DND-41 (cell line): ENCODE measurements around the gene MPO.

Experiments used
- ATAC-seq: fragments of 200-7000 bp; cut with Tn5 transposase; 3 replicates; pipeline ENCODE4 v1.9.1; 2021; ENCODE audit warnings: low read depth; ENCODE audit not compliant: insufficient read depth
- DNase-seq: peaks from one replicate; pipeline ENCODE4 v3.0.0-alpha.2; 2020
- H2AFZ ChIP-seq: 2 replicates; pipeline ENCODE4 v1.6.0; 2012; ENCODE audit warnings: low read depth, low read length
- H3K27ac ChIP-seq: 2 replicates; pipeline ENCODE4 v1.5.1; 2012; ENCODE audit warnings: low read length, inconsistent platforms
- H3K27me3 ChIP-seq: fragments of 200-600 bp; sonication (generic); 2 replicates; pipeline ENCODE4 v1.6.0; 2012; ENCODE audit warnings: low read length, mild to moderate bottlenecking, inconsistent platforms; ENCODE audit not compliant: insufficient read depth, poor library complexity
- H3K36me3 ChIP-seq: 2 replicates; pipeline ENCODE4 v1.5.1; 2012; ENCODE audit warnings: low read length, inconsistent platforms; ENCODE audit not compliant: insufficient read depth
- H3K4me1 ChIP-seq: 2 replicates; pipeline ENCODE4 v1.5.1; 2012; ENCODE audit warnings: mild to moderate bottlenecking, low read length; ENCODE audit not compliant: insufficient read depth
- H3K4me2 ChIP-seq: 2 replicates; pipeline ENCODE4 v1.6.0; 2012; ENCODE audit warnings: mild to moderate bottlenecking, moderate library complexity, low read length, inconsistent platforms; ENCODE audit not compliant: insufficient read depth
- H3K4me3 ChIP-seq, 2 experiments: fragments of 200-600 bp in 1 of 2; shearing (Covaris generic) in 1 of 2; 2 replicates each; pipeline ENCODE4 v1.5.1; 2012 to 2016; ENCODE audit warnings: inconsistent platforms in 2 of 2, low read length in 2 of 2, mild to moderate bottlenecking in 2 of 2, low read depth in 1 of 2, moderate library complexity in 1 of 2
- H3K79me2 ChIP-seq: 2 replicates; pipeline ENCODE4 v1.6.0; 2012; ENCODE audit warnings: low read length, inconsistent platforms; ENCODE audit not compliant: insufficient read depth
- H3K9ac ChIP-seq: 2 replicates; pipeline ENCODE4 v1.6.0; 2012; ENCODE audit warnings: low read depth, mild to moderate bottlenecking, inconsistent platforms, low read length, moderate library complexity
- H3K9me3 ChIP-seq: 2 replicates; pipeline ENCODE4 v1.5.1; 2012; ENCODE audit warnings: low read length, moderate library complexity, mild to moderate bottlenecking, inconsistent platforms; ENCODE audit not compliant: insufficient read depth, severe bottlenecking
- H4K20me1 ChIP-seq: 2 replicates; pipeline ENCODE4 v1.6.0; 2012; ENCODE audit warnings: low read length; ENCODE audit not compliant: insufficient read depth
- EZH2 ChIP-seq: IDR thresholded peaks from 3 replicates; pipeline ENCODE4 v1.6.1; 2012; ENCODE audit warnings: borderline replicate concordance, low read depth, mild to moderate bottlenecking, moderate library complexity, low read length, inconsistent platforms; ENCODE audit not compliant: severe bottlenecking
- TF ChIP-seq, protein P1 (sequence below): IDR thresholded peaks from 2 replicates; pipeline ENCODE4 v1.5.1; 2012; ENCODE audit warnings: borderline replicate concordance, low read length, moderate library complexity, mild to moderate bottlenecking; ENCODE audit not compliant: poor library complexity, severe bottlenecking; ENCODE audit errors: extremely low read depth

Gene MPO

DNA sequence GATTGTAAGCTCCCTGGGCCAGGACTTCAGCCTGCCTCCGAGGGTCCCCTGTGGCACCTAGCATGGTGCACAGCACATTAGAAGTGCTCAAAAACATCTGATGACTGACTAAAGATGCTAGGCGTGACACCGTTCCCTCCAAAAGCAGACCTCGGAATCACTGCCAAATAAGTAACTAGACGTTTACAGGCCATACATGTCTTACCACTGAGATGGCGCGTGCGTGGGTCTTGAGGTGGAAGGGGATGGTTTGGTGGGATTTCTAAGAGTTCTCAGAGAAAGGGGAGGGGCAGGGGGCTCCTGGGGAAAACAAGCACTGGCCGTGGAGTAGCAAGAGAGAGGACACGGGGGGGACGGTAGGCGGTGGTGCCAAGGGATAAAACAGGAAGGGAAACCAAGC lies 12.4 kb downstream of the MPO start:
- DNase-seq (no peak), ATAC-seq (no peak)
- Histone ChIP-seq H3K9me3 (no peaks in the 10 kb centered on the region), H3K4me2 (no peak overlapping the region), H3K4me1 (no peaks in the 10 kb centered on the region), H3K4me3 (no peak overlapping the region), H3K9ac (no peak overlapping the region), H4K20me1 (no peaks in the 10 kb centered on the region), H3K27me3 (peaks cover 33% of the 10 kb centered on the region), H3K27ac (no peak overlapping the region), H2AFZ (no peak overlapping the region), H3K36me3 (no peaks in the 10 kb centered on the region), H3K79me2 (no peaks in the 10 kb centered on the region)
- TF ChIP-seq, protein P1, sequence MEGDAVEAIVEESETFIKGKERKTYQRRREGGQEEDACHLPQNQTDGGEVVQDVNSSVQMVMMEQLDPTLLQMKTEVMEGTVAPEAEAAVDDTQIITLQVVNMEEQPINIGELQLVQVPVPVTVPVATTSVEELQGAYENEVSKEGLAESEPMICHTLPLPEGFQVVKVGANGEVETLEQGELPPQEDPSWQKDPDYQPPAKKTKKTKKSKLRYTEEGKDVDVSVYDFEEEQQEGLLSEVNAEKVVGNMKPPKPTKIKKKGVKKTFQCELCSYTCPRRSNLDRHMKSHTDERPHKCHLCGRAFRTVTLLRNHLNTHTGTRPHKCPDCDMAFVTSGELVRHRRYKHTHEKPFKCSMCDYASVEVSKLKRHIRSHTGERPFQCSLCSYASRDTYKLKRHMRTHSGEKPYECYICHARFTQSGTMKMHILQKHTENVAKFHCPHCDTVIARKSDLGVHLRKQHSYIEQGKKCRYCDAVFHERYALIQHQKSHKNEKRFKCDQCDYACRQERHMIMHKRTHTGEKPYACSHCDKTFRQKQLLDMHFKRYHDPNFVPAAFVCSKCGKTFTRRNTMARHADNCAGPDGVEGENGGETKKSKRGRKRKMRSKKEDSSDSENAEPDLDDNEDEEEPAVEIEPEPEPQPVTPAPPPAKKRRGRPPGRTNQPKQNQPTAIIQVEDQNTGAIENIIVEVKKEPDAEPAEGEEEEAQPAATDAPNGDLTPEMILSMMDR = no peak
- TF ChIP-seq EZH2 = no peak

DNA sequence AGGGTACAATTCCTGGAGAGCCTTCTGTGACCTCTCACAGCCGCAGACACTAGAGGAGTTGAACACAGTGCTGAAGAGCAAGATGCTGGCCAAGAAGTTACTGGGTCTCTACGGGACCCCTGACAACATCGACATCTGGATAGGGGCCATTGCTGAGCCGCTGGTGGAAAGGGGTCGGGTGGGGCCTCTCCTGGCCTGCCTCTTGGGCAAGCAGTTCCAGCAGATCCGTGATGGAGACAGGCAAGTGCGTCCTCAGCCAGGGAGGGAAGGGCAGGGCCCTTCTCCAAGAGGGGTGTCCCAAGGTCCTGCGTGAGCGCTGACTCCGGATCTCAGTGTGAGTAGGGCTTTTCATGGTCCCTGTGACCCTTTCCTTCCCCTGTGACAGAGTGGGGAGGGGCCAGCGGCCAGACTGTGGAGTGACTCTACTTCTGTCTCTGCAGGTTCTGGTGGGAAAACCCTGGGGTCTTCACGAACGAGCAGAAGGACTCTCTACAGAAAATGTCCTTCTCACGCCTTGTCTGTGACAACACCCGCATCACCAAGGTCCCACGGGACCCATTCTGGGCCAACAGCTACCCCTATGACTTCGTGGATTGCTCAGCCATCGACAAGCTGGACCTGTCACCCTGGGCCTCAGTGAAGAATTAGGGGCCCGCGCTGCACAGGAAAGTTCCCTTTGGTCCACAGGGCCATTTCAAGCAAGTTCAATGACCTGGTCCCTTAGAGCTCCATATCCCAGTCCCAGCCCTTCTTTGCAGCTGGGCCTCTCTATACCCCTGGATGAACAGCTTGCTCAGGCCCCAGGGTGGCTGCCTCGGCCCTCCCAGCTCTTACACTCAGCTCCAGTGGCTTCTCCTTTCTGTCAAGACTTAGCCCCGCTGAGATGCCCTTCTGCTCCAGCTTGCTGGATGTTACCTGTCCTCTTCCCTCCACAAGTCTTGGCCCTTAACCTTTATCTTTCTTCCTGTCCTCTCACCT lies 13.1 kb downstream of the MPO start:
- TF ChIP-seq EZH2 = no peak
- TF ChIP-seq, protein P1 = no peak
- Histone ChIP-seq H2AFZ (no peak overlapping the region), H3K36me3 (no peaks in the 10 kb centered on the region), H3K9me3 (no peaks in the 10 kb centered on the region), H3K27ac (no peak overlapping the region), H3K4me2 (no peak overlapping the region), H3K27me3 (peaks cover 39% of the 10 kb centered on the region), H3K9ac (no peak overlapping the region), H3K4me1 (no peaks in the 10 kb centered on the region), H4K20me1 (no peaks in the 10 kb centered on the region), H3K4me3 (no peak overlapping the region), H3K79me2 (no peaks in the 10 kb centered on the region)
- ATAC-seq (no peak), DNase-seq (no peak)

DNA sequence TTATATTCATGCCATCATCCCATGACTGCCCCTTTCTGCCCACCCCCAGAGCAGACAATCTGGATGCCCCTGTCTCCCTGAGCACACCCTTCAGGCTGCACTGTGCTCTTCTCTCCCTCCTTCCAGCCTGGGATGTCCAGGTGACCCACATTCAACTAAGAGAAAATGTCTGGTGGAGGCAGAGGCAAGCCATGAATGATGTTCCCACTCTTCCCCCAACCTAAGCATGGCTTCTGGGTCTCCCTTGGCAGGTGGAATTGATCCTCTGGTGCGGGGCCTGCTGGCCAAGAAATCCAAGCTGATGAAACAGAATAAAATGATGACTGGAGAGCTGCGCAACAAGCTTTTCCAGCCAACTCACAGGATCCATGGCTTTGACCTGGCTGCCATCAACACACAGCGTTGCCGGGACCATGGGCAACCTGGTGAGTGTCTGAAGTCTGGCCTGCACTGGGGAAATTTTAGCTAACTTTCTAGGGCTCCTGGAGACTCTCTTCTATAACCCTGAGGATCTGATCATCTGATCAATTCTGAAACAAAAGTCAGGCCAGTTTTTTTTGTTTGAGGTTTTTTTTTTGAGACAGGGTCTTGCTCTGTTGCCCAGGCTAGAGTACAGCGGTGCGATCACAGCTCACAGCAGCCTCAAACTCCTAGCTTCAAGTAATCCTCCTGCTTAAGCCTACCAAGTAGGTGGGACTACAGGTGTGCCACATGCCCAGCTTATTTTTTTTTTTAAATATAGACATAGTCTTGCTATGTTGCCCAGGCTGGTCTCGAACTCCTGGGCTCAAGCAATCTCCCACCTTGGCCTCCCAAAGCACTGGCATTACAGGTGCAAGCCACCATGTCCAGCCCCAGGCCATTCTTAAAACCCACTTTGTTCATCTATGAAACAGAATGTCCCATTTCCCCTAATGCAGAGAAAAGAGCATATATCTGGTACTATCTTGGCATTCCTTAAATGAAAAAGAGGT lies 14.5 kb downstream of the MPO start:
- H3K4me3 ChIP-seq = no peak overlapping the region
- no peak overlapping the region for H3K9ac ChIP-seq
- no peak for ATAC-seq
- H3K27ac ChIP-seq = no peak overlapping the region
- H3K36me3 ChIP-seq = no peaks in the 10 kb centered on the region
- no peaks in the 10 kb centered on the region for H3K4me1 ChIP-seq
- DNase-seq = no peak
- TF ChIP-seq, protein P1 = no peak
- no peak for TF ChIP-seq EZH2
- no peaks in the 10 kb centered on the region for H4K20me1 ChIP-seq
- no peaks in the 10 kb centered on the region for H3K79me2 ChIP-seq
- no peak overlapping the region for H3K4me2 ChIP-seq
- peaks cover 50% of the 10 kb centered on the region for H3K27me3 ChIP-seq
- H3K9me3 ChIP-seq = no peaks in the 10 kb centered on the region
- no peak overlapping the region for H2AFZ ChIP-seq
